ENCODE measurements around the gene KRTAP1-3. TPM values are rescaled to one million over a fixed set of nuclear protein-coding genes. Genes with fewer than 3 reads are reported as not detected.

The KRTAP1-3 gene
- total RNA-seq, 1 donor = not detected

- TF ChIP-seq CTCF (IDR thresholded peaks at IDR 0.05; ENCODE audit: insufficient read depth, low read length) = no peak
Observed at GRCh38 chr17:40993839-40994238, 40.8 kb downstream of the KRTAP1-3 start, which contains the start of gene KRTAP3-3. KRTAP3-3 (minus strand) TSS chr17:40994164; CDS start chr17:40994097, 67 bp downstream.

GRCh38 chr17:40993084-40993483, 41.6 kb downstream of the KRTAP1-3 start:
- no peak for DNase-seq (ENCODE audit: low read depth)
- H3K4me3 ChIP-seq (ENCODE audit: low read depth, low read length) = no peak overlapping the region
- no peak for TF ChIP-seq CTCF (IDR thresholded peaks at IDR 0.05; ENCODE audit: insufficient read depth, low read length)

More at GRCh38 chr17:40993839-40994238, 40.8 kb downstream of the KRTAP1-3 start, which contains the start of gene KRTAP3-3:
- H3K4me3 ChIP-seq (ENCODE audit: low read depth, low read length) = no peak within 1 kb of the TSS
- no peak for DNase-seq (ENCODE audit: low read depth)

DNA sequence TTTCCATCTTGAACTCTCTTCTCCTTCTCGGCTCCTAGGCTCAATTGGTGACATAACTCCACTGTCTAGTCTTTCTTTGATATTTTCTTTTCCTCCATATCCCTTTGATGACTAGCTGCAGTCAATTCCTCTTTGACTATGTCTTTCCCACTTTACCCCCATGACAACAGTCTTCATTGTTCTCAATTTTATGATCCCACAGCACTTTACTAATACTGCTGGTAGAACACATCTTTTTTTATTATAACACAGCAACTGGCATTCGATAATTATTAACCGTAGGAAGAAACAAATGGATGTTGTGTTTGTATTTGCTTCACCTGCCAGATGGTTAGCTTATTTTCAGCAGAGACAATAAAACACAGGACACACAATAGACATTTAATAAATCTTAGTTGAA, 42.0 kb downstream of the KRTAP1-3 start:
- no peak overlapping the region for H3K4me3 ChIP-seq (ENCODE audit: low read depth, low read length)
- no peak for TF ChIP-seq CTCF (IDR thresholded peaks at IDR 0.05; ENCODE audit: insufficient read depth, low read length)
- DNase-seq (ENCODE audit: low read depth) = no peak

- H3K4me3 ChIP-seq (ENCODE audit: low read depth, low read length) = no peak overlapping the region
- no peak for TF ChIP-seq CTCF (IDR thresholded peaks at IDR 0.05; ENCODE audit: insufficient read depth, low read length)
- no peak for DNase-seq (ENCODE audit: low read depth)
Observed at GRCh38 chr17:40986920-40987319, 47.8 kb downstream of the KRTAP1-3 start.

- no peak within 1 kb of the TSS for H3K4me3 ChIP-seq (ENCODE audit: low read depth, low read length)
- no peak for DNase-seq (ENCODE audit: low read depth)
- no peak for TF ChIP-seq CTCF (IDR thresholded peaks at IDR 0.05; ENCODE audit: insufficient read depth, low read length)
Observed at GRCh38 chr17:40984226-40984625, 50.4 kb downstream of the KRTAP1-3 start, which contains the start of gene KRT40. KRT40 (minus strand) TSS chr17:40984326; CDS start chr17:40984273, 53 bp downstream.

Small RNA genes lying within 50 kb of the gene (small RNA-seq; reads per million reads assigned to genes)
- gene KRTAP3-4P = not detected

Other genes with a start within 250 kb of the KRTAP1-3 start
- not detected in 2 replicates for gene KRT28, start 234.9 kb downstream of the KRTAP1-3 start, total RNA-seq (ENCODE audit: low replicate concordance)
- 12.2 TPM in 1 of 2 replicates, not detected in the other for gene KRT10, start 212.3 kb downstream of the KRTAP1-3 start, total RNA-seq (ENCODE audit: low replicate concordance)
- not detected in 2 replicates for gene KRT12, start 167.7 kb downstream of the KRTAP1-3 start, total RNA-seq (ENCODE audit: low replicate concordance)
- not detected in 2 replicates for gene KRT20, start 149.6 kb downstream of the KRTAP1-3 start, total RNA-seq (ENCODE audit: low replicate concordance)
- gene KRT23, start 97.2 kb downstream of the KRTAP1-3 start, total RNA-seq (ENCODE audit: low replicate concordance) = not detected in 2 replicates
- gene KRT39, start 67.9 kb downstream of the KRTAP1-3 start, total RNA-seq (ENCODE audit: low replicate concordance) = not detected in 2 replicates
- not detected in 2 replicates for gene KRT40, start 50.5 kb downstream of the KRTAP1-3 start, total RNA-seq (ENCODE audit: low replicate concordance)
- gene KRTAP3-3, start 40.7 kb downstream of the KRTAP1-3 start, total RNA-seq (ENCODE audit: low replicate concordance) = not detected in 2 replicates
- gene KRTAP3-2, start 35.0 kb downstream of the KRTAP1-3 start, total RNA-seq (ENCODE audit: low replicate concordance) = not detected in 2 replicates
- gene KRTAP3-1, start 25.7 kb downstream of the KRTAP1-3 start, total RNA-seq (ENCODE audit: low replicate concordance) = not detected in 2 replicates
- gene KRTAP1-5, start 7.7 kb downstream of the KRTAP1-3 start, total RNA-seq (ENCODE audit: low replicate concordance) = 1.4 TPM in 1 of 2 replicates, not detected in the other
- not detected in 2 replicates for gene KRTAP1-4, start 4.7 kb downstream of the KRTAP1-3 start, total RNA-seq (ENCODE audit: low replicate concordance)
- gene KRTAP1-1, start 6.6 kb upstream of the KRTAP1-3 start, total RNA-seq (ENCODE audit: low replicate concordance) = not detected in 2 replicates
- not detected in 2 replicates for gene KRTAP2-1, start 12.4 kb upstream of the KRTAP1-3 start, total RNA-seq (ENCODE audit: low replicate concordance)
- not detected in 2 replicates for gene KRTAP2-2, start 20.4 kb upstream of the KRTAP1-3 start, total RNA-seq (ENCODE audit: low replicate concordance)
- not detected in 2 replicates for gene KRTAP2-3, start 25.2 kb upstream of the KRTAP1-3 start, total RNA-seq (ENCODE audit: low replicate concordance)
- not detected in 2 replicates for gene KRTAP2-4, start 31.0 kb upstream of the KRTAP1-3 start, total RNA-seq (ENCODE audit: low replicate concordance)
- gene KRTAP4-7, start 49.3 kb upstream of the KRTAP1-3 start, total RNA-seq (ENCODE audit: low replicate concordance) = not detected in 2 replicates
- not detected in 2 replicates for gene KRTAP4-8, start 63.3 kb upstream of the KRTAP1-3 start, total RNA-seq (ENCODE audit: low replicate concordance)
- gene KRTAP4-16, start 67.3 kb upstream of the KRTAP1-3 start, total RNA-seq (ENCODE audit: low replicate concordance) = not detected in 2 replicates
- not detected in 2 replicates for gene KRTAP4-9, start 70.5 kb upstream of the KRTAP1-3 start, total RNA-seq (ENCODE audit: low replicate concordance)
- gene KRTAP4-11, start 83.5 kb upstream of the KRTAP1-3 start, total RNA-seq (ENCODE audit: low replicate concordance) = not detected in 2 replicates
- gene KRTAP4-12, start 89.3 kb upstream of the KRTAP1-3 start, total RNA-seq (ENCODE audit: low replicate concordance) = not detected in 2 replicates
- not detected in 2 replicates for gene KRTAP4-6, start 105.7 kb upstream of the KRTAP1-3 start, total RNA-seq (ENCODE audit: low replicate concordance)
- gene KRTAP4-5, start 115.0 kb upstream of the KRTAP1-3 start, total RNA-seq (ENCODE audit: low replicate concordance) = not detected in 2 replicates
- not detected in 2 replicates for gene KRTAP4-4, start 125.9 kb upstream of the KRTAP1-3 start, total RNA-seq (ENCODE audit: low replicate concordance)
- gene KRTAP4-3, start 133.3 kb upstream of the KRTAP1-3 start, total RNA-seq (ENCODE audit: low replicate concordance) = not detected in 2 replicates
- not detected in 2 replicates for gene KRTAP4-2, start 143.3 kb upstream of the KRTAP1-3 start, total RNA-seq (ENCODE audit: low replicate concordance)
- gene KRTAP4-1, start 150.0 kb upstream of the KRTAP1-3 start, total RNA-seq (ENCODE audit: low replicate concordance) = not detected in 2 replicates
- not detected in 2 replicates for gene KRTAP9-1, start 155.0 kb upstream of the KRTAP1-3 start, total RNA-seq (ENCODE audit: low replicate concordance)
- gene KRTAP9-2, start 191.8 kb upstream of the KRTAP1-3 start, total RNA-seq (ENCODE audit: low replicate concordance) = not detected in 2 replicates
- gene KRTAP9-3, start 197.6 kb upstream of the KRTAP1-3 start, total RNA-seq (ENCODE audit: low replicate concordance) = not detected in 2 replicates
- gene KRTAP9-8, start 203.1 kb upstream of the KRTAP1-3 start, total RNA-seq (ENCODE audit: low replicate concordance) = not detected in 2 replicates
- not detected in 2 replicates for gene KRTAP9-4, start 214.8 kb upstream of the KRTAP1-3 start, total RNA-seq (ENCODE audit: low replicate concordance)
- gene KRTAP9-9, start 220.5 kb upstream of the KRTAP1-3 start, total RNA-seq (ENCODE audit: low replicate concordance) = not detected in 2 replicates
- gene KRTAP9-6, start 230.5 kb upstream of the KRTAP1-3 start, total RNA-seq (ENCODE audit: low replicate concordance) = not detected in 2 replicates
- not detected in 2 replicates for gene KRTAP9-7, start 240.8 kb upstream of the KRTAP1-3 start, total RNA-seq (ENCODE audit: low replicate concordance)